ENCODE data around the gene BNIP5. TPM values are rescaled to one million over a fixed set of nuclear protein-coding genes. Genes with fewer than 3 reads are reported as not detected.
A peak's percentile ranks its signal among the peaks of the same experiment; 100 is the strongest.

The BNIP5 gene
- total and polyA plus RNA-seq, 3 donors from 2014 or later = 0.68 to 0.96 (median 0.87) TPM

DNA sequence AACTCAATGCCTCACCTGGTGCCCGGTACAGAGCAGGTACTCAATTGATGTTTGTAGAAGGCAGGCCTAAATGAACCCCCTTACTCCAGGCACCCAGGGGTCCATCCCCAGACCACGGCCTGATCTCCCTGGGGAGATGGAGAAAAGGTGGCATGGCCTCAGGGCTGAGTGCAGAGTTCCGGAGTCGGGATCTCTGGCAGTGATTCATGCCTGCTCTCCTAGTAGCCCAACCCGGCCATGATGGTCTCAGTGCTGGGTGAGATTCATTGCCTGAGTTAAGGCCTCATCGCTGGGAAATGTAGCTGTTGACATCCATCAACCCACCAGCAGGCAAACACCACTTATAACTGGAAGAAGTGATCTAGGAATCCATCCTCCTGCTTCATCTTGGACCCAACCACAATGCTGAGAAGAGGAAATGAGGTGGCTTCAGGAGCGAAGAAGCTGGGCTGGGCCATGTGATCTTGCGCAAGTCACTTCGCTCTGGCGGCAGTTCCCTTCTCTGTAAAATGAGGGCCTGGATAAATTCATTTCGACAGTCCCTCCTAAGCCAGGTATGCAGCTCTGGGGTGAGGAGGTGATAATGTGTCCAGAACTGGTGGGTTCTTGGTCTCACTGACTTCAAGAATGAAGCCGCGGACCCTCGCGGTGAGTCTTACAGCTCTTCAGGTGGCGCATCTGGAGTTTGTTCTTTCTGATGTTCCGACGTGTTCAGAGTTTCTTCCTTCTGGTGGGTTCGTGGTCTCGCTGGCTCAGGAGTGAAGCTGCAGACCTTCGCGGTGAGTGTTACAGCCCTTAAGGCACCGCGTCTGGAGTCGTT is 26.1 kb upstream of the BNIP5 start:
- H3K4me3 ChIP-seq = no peak overlapping the region
- no peak for DNase-seq
- H3K4me1 ChIP-seq = peaks cover 32% of the 10 kb centered on the region
- no peaks in the 10 kb centered on the region for H3K9me3 ChIP-seq
- TF ChIP-seq POLR2A (IDR thresholded peaks at IDR 0.05) = no peak
- TF ChIP-seq, protein P1, sequence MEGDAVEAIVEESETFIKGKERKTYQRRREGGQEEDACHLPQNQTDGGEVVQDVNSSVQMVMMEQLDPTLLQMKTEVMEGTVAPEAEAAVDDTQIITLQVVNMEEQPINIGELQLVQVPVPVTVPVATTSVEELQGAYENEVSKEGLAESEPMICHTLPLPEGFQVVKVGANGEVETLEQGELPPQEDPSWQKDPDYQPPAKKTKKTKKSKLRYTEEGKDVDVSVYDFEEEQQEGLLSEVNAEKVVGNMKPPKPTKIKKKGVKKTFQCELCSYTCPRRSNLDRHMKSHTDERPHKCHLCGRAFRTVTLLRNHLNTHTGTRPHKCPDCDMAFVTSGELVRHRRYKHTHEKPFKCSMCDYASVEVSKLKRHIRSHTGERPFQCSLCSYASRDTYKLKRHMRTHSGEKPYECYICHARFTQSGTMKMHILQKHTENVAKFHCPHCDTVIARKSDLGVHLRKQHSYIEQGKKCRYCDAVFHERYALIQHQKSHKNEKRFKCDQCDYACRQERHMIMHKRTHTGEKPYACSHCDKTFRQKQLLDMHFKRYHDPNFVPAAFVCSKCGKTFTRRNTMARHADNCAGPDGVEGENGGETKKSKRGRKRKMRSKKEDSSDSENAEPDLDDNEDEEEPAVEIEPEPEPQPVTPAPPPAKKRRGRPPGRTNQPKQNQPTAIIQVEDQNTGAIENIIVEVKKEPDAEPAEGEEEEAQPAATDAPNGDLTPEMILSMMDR (IDR thresholded peaks at IDR 0.05) = no peak
- H3K36me3 ChIP-seq (ENCODE audit: low read depth, missing control alignments) = no peaks in the 10 kb centered on the region
- no peaks in the 10 kb centered on the region for H3K27me3 ChIP-seq
- WGBS, 2 donors = 70 to 91% methylated on average over 25 of the region's 25 CpGs
- H3K27ac ChIP-seq = no peak overlapping the region
- intact Hi-C loops (cut with DNase I; ENCODE audit: low total_unique reads) = no loop called here

- H3K4me3 ChIP-seq = no peak overlapping the region
- no peak overlapping the region for H3K27ac ChIP-seq
- TF ChIP-seq POLR2A (IDR thresholded peaks at IDR 0.05) = no peak
- TF ChIP-seq, protein P1 (IDR thresholded peaks at IDR 0.05) = no peak
- H3K36me3 ChIP-seq (ENCODE audit: low read depth, missing control alignments) = no peaks in the 10 kb centered on the region
- no peaks in the 10 kb centered on the region for H3K9me3 ChIP-seq
- intact Hi-C loops (cut with DNase I; ENCODE audit: low total_unique reads) = no loop called here
- H3K27me3 ChIP-seq = no peaks in the 10 kb centered on the region
- H3K4me1 ChIP-seq = peaks cover 39% of the 10 kb centered on the region
- 70 to 89% methylated on average over 11 of the region's 11 CpGs for WGBS, 2 donors
- no peak for DNase-seq
Observed at GRCh38 chr6:36361071-36361470, 24.4 kb upstream of the BNIP5 start.

- peaks cover 42% of the 10 kb centered on the region for H3K4me1 ChIP-seq
- intact Hi-C loops (cut with DNase I; ENCODE audit: low total_unique reads) = no loop called here
- no peaks in the 10 kb centered on the region for H3K9me3 ChIP-seq
- no peaks in the 10 kb centered on the region for H3K27me3 ChIP-seq
- TF ChIP-seq, protein P1 (IDR thresholded peaks at IDR 0.05) = peak; percentile 88 to 92 (median 88)
- TF ChIP-seq POLR2A (IDR thresholded peaks at IDR 0.05) = no peak
- peak; percentile 94 for DNase-seq
- 14 to 24% methylated on average over 9 to 10 of the region's 10 CpGs for WGBS, 2 donors
- peak overlapping the region; percentile 9 to 78 for H3K27ac ChIP-seq
- H3K36me3 ChIP-seq (ENCODE audit: low read depth, missing control alignments) = no peaks in the 10 kb centered on the region
- H3K4me3 ChIP-seq = no peak overlapping the region
Observed at GRCh38 chr6:36360241-36361054, 23.8 kb upstream of the BNIP5 start.

DNA sequence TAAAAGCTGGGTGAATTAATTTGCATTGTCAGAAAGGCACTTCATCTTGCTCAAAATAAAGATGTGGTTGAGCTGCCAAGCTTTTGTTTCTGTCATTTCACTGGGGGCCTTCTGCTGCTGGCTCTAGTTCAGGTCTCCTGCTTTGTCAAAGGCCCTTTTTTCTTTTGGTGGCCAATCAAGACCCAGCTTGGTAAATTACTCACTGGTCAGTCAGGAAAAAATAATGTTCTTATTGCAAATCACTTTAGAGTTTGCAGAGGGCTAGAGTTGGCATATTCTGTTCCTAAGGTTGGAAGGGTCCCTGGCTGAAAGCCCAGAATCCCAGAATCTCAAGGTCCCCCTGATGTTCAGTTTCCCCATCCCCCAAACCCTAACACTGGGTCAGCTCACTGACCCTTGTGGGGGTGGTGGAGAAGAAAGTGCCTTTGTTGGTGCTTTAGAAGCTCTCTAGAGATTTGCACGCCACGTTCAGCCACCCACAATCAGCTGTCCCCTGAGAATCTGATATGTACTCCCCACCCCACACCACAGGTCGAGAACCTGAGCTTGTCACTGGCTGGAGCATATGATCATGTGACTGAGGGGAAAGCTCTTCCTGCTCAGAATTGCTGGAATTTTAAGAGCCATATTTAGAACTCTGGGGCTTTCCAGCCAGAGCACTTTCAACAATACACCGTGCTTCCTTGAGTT is 21.7 kb upstream of the BNIP5 start:
- H3K27me3 ChIP-seq = no peaks in the 10 kb centered on the region
- DNase-seq = peak; percentile 88
- intact Hi-C loops (cut with DNase I; ENCODE audit: low total_unique reads) = loop anchor here (10.0 kb wide), 1 partner anchor 54 kb away; no protein-coding TSS in a partner anchor
- peak overlapping the region; percentile 75 to 78 for H3K27ac ChIP-seq
- 32 to 33% methylated on average over 4 of the region's 4 CpGs for WGBS, 2 donors
- H3K4me3 ChIP-seq = no peak overlapping the region
- no peaks in the 10 kb centered on the region for H3K9me3 ChIP-seq
- TF ChIP-seq, protein P1 (IDR thresholded peaks at IDR 0.05) = no peak
- TF ChIP-seq POLR2A (IDR thresholded peaks at IDR 0.05) = no peak
- no peaks in the 10 kb centered on the region for H3K36me3 ChIP-seq (ENCODE audit: low read depth, missing control alignments)
- peaks cover 36% of the 10 kb centered on the region for H3K4me1 ChIP-seq

Data from testis (tissue), 3 donors.